Smooth muscle cell (in vitro differentiated cells): ENCODE measurements around the gene ERGIC1. TPM values are rescaled to one million over a fixed set of nuclear protein-coding genes. Genes with fewer than 3 reads are reported as not detected.

Experiments used
- DNase-seq: peaks from one replicate; lab custom pipeline; 2025; ENCODE audit not compliant: unreplicated experiment; lab: John Stamatoyannopoulos, UW
- H2AFZ ChIP-seq: fragments of 200-600 bp; sonication (generic); 2 replicates; pipeline ENCODE4 v1.6.0; 2016; ENCODE audit warnings: antibody characterized with exemption, low read depth, mild to moderate bottlenecking
- H3F3A ChIP-seq: fragments of 200-600 bp; sonication (generic); 2 replicates; pipeline ENCODE4 v1.6.0; 2017; ENCODE audit warnings: antibody characterized with exemption, low read depth
- H3K27ac ChIP-seq: fragments of 200-600 bp; sonication (generic); 2 replicates; pipeline ENCODE4 v1.5.1; 2016; ENCODE audit warnings: low read depth, mild to moderate bottlenecking
- H3K27me3 ChIP-seq: fragments of 200-600 bp; sonication (generic); 2 replicates; pipeline ENCODE4 v1.6.1; 2016; ENCODE audit warnings: low read depth, mild to moderate bottlenecking
- H3K36me3 ChIP-seq: fragments of 200-600 bp; sonication (generic); 2 replicates; pipeline ENCODE4 v1.5.1; 2016; ENCODE audit warnings: low read depth
- H3K4me1 ChIP-seq: fragments of 200-600 bp; sonication (generic); 2 replicates; pipeline ENCODE4 v1.5.1; 2016; ENCODE audit warnings: low read depth
- H3K4me2 ChIP-seq: fragments of 200-600 bp; sonication (generic); 2 replicates; pipeline ENCODE4 v1.6.0; 2016; ENCODE audit warnings: mild to moderate bottlenecking
- H3K4me3 ChIP-seq: fragments of 200-600 bp; sonication (generic); 2 replicates; pipeline ENCODE4 v1.5.1; 2016; ENCODE audit warnings: mild to moderate bottlenecking
- H3K79me2 ChIP-seq: fragments of 200-600 bp; sonication (generic); 2 replicates; pipeline ENCODE4 v1.6.0; 2016; ENCODE audit warnings: low read depth, mild to moderate bottlenecking
- H3K9ac ChIP-seq: fragments of 200-600 bp; sonication (generic); 2 replicates; pipeline ENCODE4 v1.6.0; 2016; ENCODE audit warnings: low read depth
- H3K9me3 ChIP-seq: fragments of 200-600 bp; sonication (generic); replicated peaks from 2 replicates; pipeline ENCODE4 v1.5.1; 2016; ENCODE audit warnings: low read depth
- H4K20me1 ChIP-seq: fragments of 200-600 bp; sonication (generic); 2 replicates; pipeline ENCODE4 v1.6.0; 2016; ENCODE audit warnings: low read depth
- WGBS: methylation state at CpG from one replicate; pipeline ENCODE4 v1.1.7; 2016; ENCODE audit warnings: low lambda C conversion rate; 5-methylcytosine and 5-hydroxymethylcytosine counted together
- polyA plus RNA-seq: library from polyadenylated mRNA; unstranded; fragments of >200 nt; fragmentation: Nextera tagmentation; extraction: Ambion mirVana; gene quantifications from 2 replicates; pipeline ENCODE4 v1.2.1, GENCODE V29; 2016
- total RNA-seq: library from RNA; depleted of rRNA; stranded (reverse); fragments of >200 nt; gene quantifications from 2 replicates; pipeline ENCODE4 v1.2.3, GENCODE V29; 2014
- TF ChIP-seq, protein P1 (sequence below): fragments of 200-600 bp; sonication (generic); IDR thresholded peaks from 2 replicates; pipeline ENCODE4 v1.5.1; 2017; ENCODE audit warnings: borderline replicate concordance, mild to moderate bottlenecking, antibody characterized with exemption; ENCODE audit not compliant: insufficient read depth, poor library complexity, severe bottlenecking

The ERGIC1 gene
- total and polyA plus RNA-seq, 2 experiments from 2014 or later, result 38.2 to 140 TPM

DNA sequence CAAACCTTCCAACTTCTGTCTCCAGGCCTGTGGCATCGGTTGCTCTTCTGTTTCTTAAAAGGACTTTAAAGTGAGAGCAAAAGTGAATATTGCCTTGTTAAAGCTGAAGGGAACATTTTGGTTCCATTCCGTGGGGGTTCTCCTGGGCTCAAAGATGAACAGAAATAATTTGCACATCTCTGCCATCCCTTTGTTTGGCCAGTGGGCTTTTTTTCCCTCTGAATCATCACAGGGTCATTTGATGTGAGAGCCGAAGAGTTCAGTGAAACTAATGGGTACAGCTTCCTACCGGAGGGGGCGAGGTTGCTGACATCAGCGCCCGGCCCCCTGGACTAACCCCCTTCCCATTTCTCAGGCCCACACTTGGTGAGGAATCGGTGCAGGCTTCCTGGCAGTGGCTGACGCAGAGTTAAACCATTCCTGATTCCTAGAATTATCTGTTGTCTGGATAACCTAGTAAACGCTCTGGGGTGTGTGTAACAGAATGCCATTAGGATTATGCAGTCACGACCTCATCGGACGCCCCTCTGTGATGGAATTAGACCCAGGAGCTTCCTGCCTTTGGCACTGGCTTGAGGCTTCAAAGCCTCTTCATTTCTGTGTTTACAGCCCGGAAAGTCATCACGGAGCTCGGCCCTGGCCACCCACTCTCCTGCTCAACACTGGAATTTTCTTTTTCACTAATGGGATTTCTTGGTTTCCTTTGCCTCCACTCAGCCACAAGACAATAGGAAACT, 63.6 kb downstream of the ERGIC1 start:
- H3K9me3 ChIP-seq, result no peaks in the 10 kb centered on the region
- H3K4me3 ChIP-seq, result no peak overlapping the region
- H4K20me1 ChIP-seq, result no peaks in the 10 kb centered on the region
- H3K4me2 ChIP-seq, result peak overlapping the region; percentile 53
- peak overlapping the region; percentile 90 for H3K9ac ChIP-seq
- H3K27ac ChIP-seq, result peak overlapping the region; percentile 99
- WGBS, result 13% methylated on average over 16 of the region's 16 CpGs
- H3K36me3 ChIP-seq, result no peaks in the 10 kb centered on the region
- H3K79me2 ChIP-seq, result no peaks in the 10 kb centered on the region
- no peaks in the 10 kb centered on the region for H3K27me3 ChIP-seq
- TF ChIP-seq, protein P1, sequence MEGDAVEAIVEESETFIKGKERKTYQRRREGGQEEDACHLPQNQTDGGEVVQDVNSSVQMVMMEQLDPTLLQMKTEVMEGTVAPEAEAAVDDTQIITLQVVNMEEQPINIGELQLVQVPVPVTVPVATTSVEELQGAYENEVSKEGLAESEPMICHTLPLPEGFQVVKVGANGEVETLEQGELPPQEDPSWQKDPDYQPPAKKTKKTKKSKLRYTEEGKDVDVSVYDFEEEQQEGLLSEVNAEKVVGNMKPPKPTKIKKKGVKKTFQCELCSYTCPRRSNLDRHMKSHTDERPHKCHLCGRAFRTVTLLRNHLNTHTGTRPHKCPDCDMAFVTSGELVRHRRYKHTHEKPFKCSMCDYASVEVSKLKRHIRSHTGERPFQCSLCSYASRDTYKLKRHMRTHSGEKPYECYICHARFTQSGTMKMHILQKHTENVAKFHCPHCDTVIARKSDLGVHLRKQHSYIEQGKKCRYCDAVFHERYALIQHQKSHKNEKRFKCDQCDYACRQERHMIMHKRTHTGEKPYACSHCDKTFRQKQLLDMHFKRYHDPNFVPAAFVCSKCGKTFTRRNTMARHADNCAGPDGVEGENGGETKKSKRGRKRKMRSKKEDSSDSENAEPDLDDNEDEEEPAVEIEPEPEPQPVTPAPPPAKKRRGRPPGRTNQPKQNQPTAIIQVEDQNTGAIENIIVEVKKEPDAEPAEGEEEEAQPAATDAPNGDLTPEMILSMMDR, result no peak
- peaks cover 35% of the 10 kb centered on the region for H3F3A ChIP-seq
- H2AFZ ChIP-seq, result no peak overlapping the region
- peaks cover 26% of the 10 kb centered on the region for H3K4me1 ChIP-seq
- peak; percentile 20 for DNase-seq

DNA sequence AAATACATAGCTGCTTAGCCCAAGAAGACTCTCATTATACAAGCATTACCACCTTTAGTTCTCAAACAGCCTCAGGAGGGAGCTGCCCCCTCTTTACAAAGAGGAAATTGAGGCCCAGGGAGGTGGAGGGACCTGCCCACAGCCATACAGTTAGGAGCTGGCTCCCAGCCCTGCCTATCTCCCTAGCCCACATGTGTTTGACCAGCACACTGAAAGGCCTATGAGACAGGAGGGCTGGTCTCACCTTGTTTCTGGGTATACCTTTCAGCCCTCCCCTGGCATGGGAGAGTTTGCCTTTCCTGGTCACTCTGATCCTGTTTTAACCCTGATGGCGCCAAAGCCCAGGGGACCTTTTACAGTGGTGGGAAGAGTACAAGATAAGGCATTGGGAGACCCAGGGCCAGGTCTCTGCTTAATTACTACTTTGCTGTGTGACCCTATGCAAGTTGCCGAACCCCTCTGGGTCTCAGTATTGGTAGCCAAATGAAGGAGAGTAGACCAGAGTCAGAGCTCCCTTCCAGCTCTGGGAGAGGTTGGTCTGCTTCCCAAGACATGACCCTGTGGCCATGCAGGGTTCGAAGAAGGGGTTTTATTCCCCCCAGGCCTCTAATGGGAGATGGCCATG, 64.3 kb downstream of the ERGIC1 start:
- peak overlapping the region; percentile 87 for H3K9ac ChIP-seq
- peaks cover 38% of the 10 kb centered on the region for H3F3A ChIP-seq
- H3K27me3 ChIP-seq, result no peaks in the 10 kb centered on the region
- peaks cover 31% of the 10 kb centered on the region for H3K4me1 ChIP-seq
- H4K20me1 ChIP-seq, result no peaks in the 10 kb centered on the region
- H3K27ac ChIP-seq, result peak overlapping the region; percentile 99
- H3K36me3 ChIP-seq, result no peaks in the 10 kb centered on the region
- no peak overlapping the region for H3K4me3 ChIP-seq
- H3K4me2 ChIP-seq, result peak overlapping the region; percentile 42
- no peaks in the 10 kb centered on the region for H3K79me2 ChIP-seq
- no peak overlapping the region for H2AFZ ChIP-seq
- TF ChIP-seq, protein P1, result no peak
- no peaks in the 10 kb centered on the region for H3K9me3 ChIP-seq
- no peak for DNase-seq
- WGBS, result 96% methylated on average over 3 of the region's 3 CpGs

DNA sequence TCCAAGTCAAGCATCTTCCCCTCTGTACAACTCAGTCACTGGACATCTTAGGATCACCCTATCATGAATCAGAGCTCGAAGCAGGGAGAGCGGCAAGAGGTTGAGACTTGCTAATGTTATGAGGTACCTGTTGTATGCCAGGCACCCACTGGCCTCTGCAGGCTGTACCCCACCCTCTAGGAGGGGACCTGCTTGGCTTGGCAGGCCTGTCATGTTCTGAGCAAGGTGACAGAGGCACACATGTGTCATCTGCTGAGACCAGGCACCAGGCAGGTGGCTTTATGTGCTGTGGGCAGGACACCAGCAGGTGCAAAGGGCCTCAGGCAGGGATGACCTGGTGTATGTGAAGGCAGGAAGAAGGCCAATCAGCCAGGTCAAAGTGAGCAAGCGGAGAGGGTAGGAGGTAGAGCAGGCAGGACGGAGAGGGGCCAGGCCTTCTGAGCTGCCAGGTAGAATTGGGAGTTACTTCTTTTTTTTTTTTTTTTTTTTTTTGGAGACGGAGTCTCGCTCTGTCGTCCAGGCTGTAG, 64.9 kb downstream of the ERGIC1 start:
- H3F3A ChIP-seq, result peaks cover 41% of the 10 kb centered on the region
- H2AFZ ChIP-seq, result no peak overlapping the region
- TF ChIP-seq, protein P1, result no peak
- H4K20me1 ChIP-seq, result no peaks in the 10 kb centered on the region
- no peak for DNase-seq
- no peak overlapping the region for H3K4me3 ChIP-seq
- H3K9me3 ChIP-seq, result no peaks in the 10 kb centered on the region
- peak overlapping the region; percentile 42 for H3K4me2 ChIP-seq
- no peaks in the 10 kb centered on the region for H3K36me3 ChIP-seq
- peak overlapping the region; percentile 87 for H3K9ac ChIP-seq
- H3K27me3 ChIP-seq, result no peaks in the 10 kb centered on the region
- no peaks in the 10 kb centered on the region for H3K79me2 ChIP-seq
- H3K27ac ChIP-seq, result peak overlapping the region; percentile 99
- peaks cover 37% of the 10 kb centered on the region for H3K4me1 ChIP-seq
- over 99% methylated on average over 7 of the region's 7 CpGs for WGBS
